GF-D8 (cell line): ENCODE data around the gene CASP9.
"Not testable (repeated sequence)": the region's sequence is repeated elsewhere in the genome, so short reads cannot be mapped to it uniquely, and the experiment has no call there.

Source experiments
- DNase-seq: peaks from one replicate; lab custom pipeline; 2025; lab: John Stamatoyannopoulos, UW

Gene CASP9

DNA sequence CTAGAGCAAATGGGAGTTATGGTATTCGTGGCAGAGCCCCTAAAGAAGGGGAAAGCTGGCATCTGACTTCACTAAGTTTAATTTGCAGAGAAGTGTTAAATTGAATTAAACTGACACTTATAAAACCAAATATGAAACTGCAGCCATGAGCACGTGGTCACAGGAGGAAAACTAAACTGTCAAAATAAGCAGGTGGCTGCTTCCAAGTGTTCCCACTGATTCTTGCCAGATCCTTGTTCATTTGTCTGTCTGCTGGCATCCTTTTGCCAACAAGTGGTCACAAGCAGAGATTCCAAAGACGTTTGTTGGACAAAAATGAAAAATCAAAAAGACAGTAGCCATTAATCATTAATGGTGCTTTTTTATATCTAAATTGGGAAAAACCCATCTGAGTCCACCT is 54.7 kb downstream of the CASP9 start:
- DNase-seq: no peak

DNA sequence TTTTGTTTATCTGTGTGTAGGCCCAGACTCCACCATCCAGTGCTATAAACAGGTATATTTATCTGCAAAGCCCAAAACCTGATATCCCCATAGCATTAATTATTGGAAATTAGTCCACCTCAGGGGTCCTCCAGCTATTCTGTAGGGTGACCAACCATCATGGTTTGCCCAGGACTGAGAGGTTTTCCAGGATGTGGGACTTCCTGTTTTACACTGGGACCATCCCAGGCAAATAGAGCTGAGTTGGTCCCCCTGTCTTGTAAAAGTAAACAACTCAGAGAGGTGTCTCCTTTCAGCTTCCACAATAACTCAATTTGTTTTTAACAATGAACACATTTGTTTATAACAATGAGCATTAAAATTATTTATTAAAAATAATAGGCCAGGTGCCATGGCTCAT is 55.9 kb downstream of the CASP9 start:
- no peak for DNase-seq

DNA sequence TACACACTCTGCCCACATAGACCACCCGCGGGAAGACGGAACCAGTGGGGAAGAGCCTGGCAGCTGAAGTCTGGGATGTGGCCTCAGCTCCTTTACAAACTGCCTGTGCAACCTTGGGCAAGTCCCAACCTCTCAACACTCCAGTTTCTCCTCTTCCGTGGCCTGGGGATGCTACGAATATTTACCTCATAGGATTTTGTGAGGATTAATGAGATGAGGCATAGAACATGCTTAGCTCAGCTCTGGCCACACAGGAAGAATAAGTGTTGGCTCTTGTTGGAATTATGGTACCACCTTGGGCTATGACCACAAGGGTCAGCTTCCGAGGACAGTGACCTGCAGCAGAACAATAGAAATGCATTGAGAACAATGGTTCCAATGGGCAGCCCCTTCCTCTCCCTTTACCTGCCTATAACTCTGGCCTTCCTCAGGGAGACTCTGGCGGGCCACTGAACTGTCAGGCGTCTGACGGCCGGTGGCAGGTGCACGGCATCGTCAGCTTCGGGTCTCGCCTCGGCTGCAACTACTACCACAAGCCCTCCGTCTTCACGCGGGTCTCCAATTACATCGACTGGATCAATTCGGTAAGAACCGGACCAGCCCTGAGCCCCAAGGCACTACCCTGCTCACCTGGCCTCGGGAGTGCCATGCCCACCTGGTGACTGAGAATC is 56.9 kb downstream of the CASP9 start:
- DNase-seq: not testable (repeated sequence)

DNA sequence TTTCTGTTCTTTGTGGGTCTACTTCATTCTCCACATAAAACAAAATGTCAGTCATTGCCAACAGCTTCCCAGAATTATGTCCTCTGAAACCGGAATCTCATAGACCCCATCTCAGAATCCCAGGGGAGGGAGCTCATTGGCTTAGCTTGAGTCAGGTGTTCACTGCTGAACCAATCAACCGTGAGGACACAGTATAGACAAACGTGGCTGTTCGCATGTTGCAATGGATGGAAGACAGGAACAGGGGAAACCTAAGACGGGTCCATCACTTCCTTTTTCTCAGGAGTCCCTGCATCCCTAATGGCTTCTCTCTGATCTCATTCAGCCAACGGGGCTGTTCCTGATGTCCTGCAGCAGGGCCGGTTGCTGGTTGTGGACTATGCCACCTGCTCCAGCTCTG is 58.3 kb downstream of the CASP9 start:
- no peak for DNase-seq

DNA sequence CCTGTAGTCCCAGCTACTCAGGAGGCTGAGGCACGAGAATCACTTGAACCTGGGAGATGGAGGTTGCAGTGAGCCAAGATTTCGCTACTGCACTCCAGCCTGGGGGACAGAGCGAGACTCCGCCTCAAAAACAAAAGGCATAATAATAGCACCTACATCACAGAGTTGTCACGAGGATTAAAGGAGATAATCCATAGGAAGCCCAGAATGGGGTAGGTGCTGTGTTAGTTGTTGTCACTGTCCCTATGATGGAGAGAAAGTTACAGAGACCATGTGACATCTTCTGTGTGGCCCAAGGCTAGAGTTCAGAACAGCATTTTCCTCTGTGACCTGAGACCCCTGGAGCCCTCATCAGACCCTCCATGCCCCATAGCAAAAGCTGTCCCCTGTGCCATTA is 60.1 kb downstream of the CASP9 start:
- not testable (repeated sequence) for DNase-seq

DNA sequence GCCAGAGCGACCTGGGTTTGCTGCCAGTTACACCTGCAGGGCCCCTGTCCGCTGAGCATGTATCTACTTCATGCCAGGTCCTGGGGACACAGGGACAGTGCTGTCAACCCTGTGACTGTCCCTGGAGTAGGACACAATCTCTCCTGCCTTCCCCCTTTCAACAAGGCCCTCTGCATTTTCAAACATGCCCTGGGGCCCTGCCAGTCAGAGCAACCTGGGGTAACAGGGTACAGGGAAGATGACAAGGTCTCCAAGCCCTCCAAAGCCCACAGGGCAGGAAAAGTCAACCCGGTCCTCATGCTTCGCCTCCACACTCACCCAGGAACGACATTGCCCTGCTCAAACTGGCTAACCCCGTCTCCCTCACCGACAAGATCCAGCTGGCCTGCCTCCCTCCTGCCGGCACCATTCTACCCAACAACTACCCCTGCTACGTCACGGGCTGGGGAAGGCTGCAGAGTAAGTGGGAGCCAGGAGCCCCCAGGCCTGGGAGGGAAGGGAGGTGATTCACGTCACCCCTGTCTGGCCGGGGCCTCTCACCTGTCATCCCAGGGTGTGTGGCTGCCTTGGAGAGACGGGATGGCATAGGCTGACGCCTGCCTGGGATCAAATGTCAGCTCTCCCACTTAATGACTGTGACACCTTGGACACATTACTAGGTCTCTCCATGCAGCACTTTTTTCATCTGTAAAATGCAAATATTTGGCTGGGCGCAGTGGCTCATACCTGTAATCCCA is 60.8 kb downstream of the CASP9 start:
- DNase-seq: not testable (repeated sequence)

DNA sequence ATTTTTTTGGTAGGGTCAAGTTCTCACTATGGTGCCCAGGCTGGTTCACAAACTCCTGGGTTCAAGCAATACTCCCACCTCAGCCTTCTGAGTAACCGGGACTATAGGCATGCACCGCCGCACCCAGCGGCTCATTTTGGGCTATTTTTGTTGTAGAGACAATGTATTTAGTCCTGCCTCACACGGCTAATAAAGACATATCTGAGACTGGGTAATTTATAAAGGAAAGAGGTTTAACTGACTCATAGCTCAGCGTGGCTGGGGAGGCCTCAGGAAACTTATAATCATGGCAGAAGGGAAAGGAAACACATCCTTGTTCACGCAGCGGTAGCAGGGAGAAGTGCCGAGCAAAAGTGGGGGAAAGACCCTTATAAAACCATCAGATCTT is 63.3 kb downstream of the CASP9 start:
- no peak for DNase-seq

DNA sequence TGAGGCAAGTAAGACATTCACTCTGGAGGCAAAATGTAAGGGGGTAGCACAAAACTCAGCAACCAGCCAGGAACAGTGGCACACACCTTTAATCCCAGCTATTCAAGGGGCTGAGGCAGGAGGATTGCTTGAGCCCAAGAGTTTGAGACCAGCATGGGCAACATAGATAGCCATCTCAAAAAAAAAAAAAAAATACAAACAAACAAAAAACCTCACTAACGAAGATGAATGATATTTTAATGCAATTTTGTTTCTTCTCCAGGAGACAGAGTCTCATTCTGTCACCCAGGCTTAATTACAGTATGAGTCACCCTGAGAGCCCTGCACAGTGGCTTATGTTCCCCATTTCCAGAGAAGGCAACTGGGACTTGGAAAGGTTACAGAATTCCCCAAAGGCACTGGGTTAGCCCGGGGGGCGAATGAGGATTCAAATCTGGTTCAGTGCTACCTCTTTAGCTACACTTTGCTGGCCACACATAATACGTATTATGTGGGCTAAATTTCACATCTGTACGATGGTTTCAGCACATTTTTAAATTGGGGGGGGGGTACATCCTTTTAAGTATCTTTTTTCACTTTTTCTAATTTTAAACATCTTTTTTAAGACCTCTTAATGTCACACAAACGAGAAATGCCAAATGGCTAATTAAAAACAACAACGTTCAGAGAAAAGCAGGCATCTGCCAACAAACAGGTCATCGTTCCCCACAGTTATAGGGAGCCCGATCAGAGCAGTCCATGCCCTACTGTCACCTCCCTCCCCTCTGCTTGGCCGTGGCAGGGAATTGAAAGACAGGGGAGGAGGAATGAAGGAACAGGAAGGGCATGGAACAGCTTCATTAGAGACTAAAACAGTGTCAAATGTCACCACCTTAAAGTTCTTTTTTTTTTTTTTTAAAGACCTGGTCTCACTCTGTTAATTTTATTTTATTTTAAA is 64.0 kb downstream of the CASP9 start:
- DNase-seq: no peak

DNA sequence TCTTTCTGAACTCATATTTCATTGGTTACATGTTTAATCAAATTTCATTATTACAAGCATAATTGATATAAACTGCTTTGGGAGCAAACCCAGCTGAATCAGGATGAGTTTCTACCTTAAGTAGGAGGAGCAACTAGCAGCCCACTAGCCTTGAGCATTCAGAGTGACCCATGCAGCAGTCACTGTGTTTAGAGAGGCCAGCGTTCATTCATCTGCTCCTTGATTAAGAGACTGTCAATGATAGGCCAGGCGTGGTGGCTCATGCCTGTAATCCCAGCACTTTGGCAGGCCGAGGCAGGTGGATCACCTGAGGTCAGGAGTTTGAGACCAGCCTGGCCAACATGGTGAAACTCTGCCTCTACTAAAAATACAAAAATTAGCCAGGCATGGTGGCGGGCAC is 65.6 kb downstream of the CASP9 start:
- DNase-seq: not testable (repeated sequence)

DNA sequence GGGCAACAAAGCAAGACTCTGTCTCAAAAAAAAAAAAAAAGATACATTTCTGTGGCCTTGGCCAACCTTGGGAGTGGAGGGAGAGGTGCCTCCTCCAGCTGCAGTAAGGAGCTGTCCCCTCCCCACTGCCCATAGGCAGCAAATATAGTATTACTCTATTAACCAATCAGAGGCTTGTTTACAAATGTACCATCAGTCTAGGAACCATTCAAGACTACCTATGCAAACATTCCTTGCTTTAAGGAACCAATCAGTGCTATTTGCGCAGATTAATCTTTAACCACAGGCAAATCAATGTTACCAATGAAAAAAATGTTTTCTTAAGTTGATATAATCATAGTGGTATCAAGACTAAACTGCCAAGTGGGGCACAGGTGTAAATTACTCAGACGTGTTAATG is 66.4 kb downstream of the CASP9 start:
- DNase-seq: no peak

DNA sequence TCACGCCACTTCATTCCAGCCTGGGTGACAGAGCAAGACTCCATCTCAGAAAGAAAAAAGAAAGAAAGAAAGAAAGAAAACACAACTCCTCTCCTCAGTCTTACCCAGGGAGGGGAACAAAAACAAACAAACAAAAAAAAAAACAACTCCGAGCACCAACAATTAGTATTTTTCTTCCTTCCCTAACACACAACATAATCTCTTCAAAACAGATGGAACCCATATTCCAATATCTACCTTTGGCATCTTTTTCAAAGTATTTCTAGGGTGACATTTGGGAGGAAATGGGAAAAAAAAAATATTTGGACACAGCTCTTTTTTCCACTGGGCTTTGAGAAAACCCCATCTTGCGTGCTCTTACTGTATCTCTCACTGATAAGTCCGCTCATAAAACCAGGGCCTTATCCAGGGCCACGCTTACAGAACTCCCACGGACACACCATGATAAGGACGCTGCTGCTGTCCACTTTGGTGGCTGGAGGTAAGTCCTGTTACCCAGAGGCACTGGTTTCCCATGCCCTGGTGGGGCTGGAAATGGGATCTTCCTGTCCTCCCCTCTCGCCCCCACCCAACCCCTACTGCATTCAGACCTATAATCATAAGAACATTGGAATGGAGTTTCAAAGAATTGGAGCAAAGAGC is 67.6 kb downstream of the CASP9 start, which contains the start of gene CELA2A:
CELA2A (plus strand) TSS at position 420 of the 642 bp plus-strand sequence; CDS start at position 442, 22 bp downstream.
- no peak for DNase-seq

DNA sequence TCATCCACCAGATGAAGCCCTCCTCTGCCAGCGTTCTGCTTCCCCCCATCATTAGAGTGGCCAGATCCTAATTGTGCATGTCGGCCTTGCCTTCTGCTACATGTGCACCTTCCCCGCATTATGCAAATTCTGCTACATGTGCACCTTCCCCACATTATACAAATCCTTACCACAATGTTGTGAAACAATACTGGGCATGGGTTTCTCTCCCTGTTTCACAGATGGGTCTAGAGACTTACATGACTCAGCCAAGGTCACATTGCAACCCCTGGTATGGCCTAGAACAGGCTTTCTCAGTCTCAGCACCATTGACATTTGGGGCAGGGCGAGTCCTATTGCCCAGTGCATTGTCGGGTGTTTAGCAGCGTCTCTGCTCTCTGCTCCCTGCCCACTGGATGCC is 68.5 kb downstream of the CASP9 start:
- DNase-seq: no peak

DNA sequence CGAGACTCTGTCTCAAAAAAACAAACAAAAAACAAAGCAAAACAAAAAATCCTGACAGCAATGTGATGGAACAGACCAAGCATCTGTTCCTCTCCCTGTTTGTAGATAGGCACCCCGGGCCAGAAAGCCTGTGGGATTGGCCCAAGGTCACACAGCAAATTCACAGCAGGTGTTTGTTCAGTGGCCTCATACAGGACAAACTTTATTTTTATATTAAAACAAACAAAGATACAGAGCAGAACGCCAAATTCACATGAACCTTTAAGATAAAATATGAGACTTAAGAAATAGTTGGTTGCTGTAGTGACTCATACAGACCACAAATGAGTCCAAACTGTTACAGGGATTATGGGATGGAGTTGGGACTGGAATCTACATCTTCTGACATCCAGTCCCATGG is 69.8 kb downstream of the CASP9 start:
- DNase-seq: no peak

DNA sequence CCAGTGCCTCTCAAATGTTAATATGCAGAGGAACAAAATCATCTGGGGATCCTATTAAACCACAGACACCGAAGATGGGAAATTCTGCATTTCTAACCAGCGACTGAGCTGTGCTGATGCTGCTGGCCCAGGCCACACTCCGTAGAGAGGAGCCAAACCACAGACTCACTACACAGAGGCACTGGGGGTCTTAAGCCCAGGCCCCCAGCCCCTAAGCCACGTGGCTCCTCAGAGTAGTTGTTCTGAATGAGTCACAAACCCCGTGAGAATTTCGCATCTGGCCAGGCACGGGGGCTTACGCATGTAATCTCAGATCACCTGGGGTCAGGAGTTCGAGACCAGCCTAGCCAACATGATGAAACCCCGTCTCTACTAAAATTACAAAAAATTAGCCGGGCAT is 70.3 kb downstream of the CASP9 start:
- no peak for DNase-seq

DNA sequence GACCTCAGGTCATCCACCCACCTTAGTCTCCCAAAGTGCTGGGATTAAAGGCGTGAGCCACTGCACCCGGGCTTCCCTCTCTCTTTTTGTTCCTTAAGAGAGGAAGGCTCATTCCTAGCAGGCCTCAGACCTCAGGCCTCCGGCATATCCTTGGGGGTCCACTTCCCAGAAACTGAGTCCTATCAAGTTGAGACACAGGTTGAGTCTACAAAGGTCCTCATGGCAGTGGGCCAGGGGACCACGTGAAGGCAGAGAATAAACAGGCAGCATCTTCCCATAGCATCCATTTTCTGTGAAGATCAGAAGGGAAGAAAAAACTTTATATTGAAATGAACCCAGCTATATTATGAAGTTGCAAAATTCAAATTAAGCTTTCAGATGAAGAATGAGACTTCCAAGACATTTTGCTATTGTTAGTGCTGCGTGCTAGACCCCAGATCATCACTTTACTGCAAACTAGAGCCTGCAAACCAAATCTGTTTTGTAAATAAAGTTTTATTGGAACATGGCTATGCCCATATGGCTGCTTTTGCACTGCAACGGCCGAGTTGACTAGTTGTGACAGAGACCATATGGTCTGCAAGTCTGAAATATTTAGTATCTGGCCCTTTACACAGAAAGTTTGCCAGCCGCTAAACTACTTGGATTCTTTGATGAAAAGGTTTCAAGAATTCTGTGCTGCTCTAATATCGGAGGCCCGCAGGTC is 71.0 kb downstream of the CASP9 start:
- DNase-seq: no peak

DNA sequence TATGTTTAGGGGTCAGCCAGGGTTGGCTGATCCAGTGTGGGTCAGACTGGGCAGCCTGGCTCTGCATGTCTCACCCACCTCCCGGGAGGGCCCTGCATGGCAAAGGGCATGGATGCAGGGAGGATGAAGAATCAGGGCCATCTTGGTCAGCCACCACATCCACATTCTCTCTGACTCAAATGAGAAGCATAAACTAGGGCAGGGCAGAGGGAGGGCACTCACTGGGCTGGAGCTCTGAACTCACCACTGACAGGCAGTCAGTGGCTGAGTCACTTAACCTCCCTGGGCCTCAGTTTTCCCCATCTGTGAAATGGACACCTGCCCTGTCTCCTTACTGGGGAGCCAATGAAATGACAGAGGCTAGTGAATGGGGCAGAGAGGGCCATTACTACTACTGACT is 71.8 kb downstream of the CASP9 start:
- no peak for DNase-seq

DNA sequence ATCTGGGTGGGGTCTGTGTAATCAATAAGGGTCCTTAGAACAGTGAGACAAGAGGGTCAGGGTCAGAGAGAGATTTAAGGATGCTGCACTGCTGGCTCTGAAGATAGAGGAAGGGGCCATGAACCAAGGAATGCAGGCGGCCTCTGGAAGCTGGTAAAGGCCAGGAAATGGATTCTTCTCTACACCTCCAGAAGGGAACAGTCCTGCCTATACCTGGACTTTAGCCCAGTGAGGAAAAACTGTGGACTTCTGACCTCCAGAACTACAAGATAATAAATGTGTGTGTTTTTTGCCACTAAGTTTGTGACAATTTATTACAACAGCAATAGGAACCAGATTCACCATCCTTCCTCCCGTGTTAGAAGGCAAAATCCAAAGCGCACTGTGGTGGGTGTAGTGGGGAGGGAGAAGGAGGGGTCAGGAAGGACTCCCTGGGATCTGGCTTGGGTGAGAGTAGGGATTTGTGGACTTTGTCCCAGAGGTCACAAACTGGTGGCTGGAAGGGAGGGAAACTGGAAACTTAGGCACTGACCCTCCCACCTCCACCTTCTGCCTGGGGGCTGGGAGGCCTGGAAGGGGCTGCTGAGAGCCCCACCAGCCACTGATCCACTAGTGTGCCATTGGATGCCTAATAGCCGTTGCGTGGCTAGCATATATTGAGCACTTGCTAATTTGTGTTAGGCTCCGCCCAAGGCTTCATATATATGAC is 72.8 kb downstream of the CASP9 start:
- no peak for DNase-seq

DNA sequence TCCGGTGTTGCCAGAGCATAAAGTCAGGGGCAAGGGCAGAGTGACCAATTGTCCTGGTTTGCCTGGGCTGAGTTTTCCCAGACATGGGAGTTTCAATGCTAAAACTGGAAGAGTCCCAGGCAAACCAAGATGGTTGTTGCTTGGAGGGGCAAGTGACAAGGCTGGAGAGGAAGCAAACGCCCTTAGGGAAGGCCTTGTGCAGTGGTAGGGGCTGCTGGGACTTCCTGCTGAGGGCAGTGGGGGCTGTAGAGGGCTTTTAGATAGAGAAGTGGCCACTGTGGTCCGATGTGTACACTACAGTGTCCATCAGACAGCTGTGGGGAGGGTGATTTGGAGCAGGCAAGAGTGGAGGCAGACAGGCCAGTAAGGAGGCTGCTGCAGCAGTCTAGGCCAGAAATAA is 74.4 kb downstream of the CASP9 start:
- DNase-seq: no peak

DNA sequence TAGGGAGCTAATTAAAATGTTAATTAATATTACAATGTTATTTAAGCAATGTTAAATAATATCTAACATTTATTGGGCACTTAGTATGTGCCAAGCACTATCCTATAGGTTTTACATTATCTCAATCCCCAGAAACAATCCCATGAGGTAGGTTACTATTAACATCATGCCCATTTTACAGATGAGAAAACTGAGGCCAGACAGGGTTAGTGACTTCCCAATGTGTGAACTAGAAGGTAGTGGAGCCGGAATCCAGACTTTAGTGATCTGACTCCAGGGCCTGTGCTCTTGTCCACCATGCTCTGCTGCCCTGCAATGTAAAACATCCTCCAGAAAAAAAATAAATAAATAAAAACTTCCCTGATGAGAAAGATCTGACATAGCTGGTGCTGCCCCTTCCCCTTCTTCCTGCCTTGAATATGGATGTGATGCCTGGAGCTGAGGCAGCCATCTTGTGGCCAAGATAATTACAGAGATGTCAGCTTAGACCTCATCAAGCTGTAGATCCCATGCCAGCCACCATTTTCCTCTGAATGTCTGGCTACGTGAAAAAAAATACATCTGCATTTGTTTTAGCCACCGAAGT is 75.0 kb downstream of the CASP9 start:
- DNase-seq: no peak

DNA sequence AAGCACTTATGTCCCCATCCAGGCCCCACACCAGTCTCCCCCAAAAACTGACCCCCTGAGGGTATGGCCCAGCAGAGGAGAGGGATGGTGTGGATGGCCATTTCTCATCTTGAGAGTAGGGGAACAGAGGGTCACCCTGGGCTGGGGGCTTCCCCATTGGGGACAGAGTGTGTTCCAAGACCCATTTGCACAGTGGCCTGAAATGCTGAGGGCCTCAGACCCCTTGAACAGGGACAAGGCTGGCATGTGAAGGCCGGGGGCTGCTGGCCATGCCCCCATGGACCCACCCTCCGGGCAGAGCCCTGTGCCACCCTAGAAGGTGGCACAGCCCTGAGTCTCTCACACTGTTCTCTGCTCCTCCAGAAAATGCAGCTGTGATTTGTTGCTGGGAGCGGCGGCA is 77.8 kb downstream of the CASP9 start:
- DNase-seq: no peak
